PC-9 (cell line): ENCODE data around the gene PDHB.

Experiments used
- CTCF ChIP-seq: fragments of 200-600 bp; sonication (generic); conservative IDR thresholded peaks from 2 replicates; pipeline ENCODE4 v1.6.1; 2017; ENCODE audit warnings: mixed run types, antibody characterized with exemption, mild to moderate bottlenecking, moderate library complexity
- EZH2 ChIP-seq: fragments of 200-600 bp; sonication (generic); IDR thresholded peaks from 2 replicates; pipeline ENCODE4 v1.8.0; 2017; ENCODE audit warnings: antibody characterized with exemption, low read depth

GRCh38 chr3:58404396-58404795, 29.2 kb downstream of the PDHB start:
- TF ChIP-seq CTCF, result no peak
- TF ChIP-seq EZH2, result no peak
